HUES48 (cell line): ENCODE data around the gene ABCA7.

Experiments used
- H3K27ac ChIP-seq: one replicate; pipeline ENCODE4 v1.7.0; 2013; ENCODE audit warnings: low read depth, low read length, inconsistent platforms
- H3K27me3 ChIP-seq: 2 replicates; pipeline ENCODE4 v1.6.1; 2013; ENCODE audit warnings: mild to moderate bottlenecking, low read length; ENCODE audit not compliant: control insufficient read depth, insufficient read depth
- H3K36me3 ChIP-seq: 2 replicates; pipeline ENCODE4 v1.6.1; 2013; ENCODE audit warnings: low read length; ENCODE audit not compliant: control insufficient read depth, insufficient read depth
- H3K4me1 ChIP-seq: 2 replicates; pipeline ENCODE4 v1.6.1; 2013; ENCODE audit warnings: mild to moderate bottlenecking, low read length; ENCODE audit not compliant: control insufficient read depth, insufficient read depth
- H3K4me3 ChIP-seq: 2 replicates; pipeline ENCODE4 v1.5.1; 2013; ENCODE audit warnings: mild to moderate bottlenecking, low read depth, low read length
- H3K9ac ChIP-seq: 2 replicates; pipeline ENCODE4 v1.6.1; 2013; ENCODE audit warnings: mild to moderate bottlenecking, low read depth, low read length, moderate library complexity
- H3K9me3 ChIP-seq: 2 replicates; pipeline ENCODE4 v1.6.1; 2013; ENCODE audit warnings: low read length; ENCODE audit not compliant: control insufficient read depth, insufficient read depth

Gene ABCA7

GRCh38 chr19:1098177-1099051, 58.5 kb downstream of the ABCA7 start:
- no peaks in the 10 kb centered on the region for H3K9me3 ChIP-seq
- H3K36me3 ChIP-seq, result peaks cover 5% of the 10 kb centered on the region
- no peak overlapping the region for H3K4me3 ChIP-seq
- peaks cover 9% of the 10 kb centered on the region for H3K4me1 ChIP-seq
- H3K9ac ChIP-seq, result no peak overlapping the region
- no peaks in the 10 kb centered on the region for H3K27me3 ChIP-seq
- H3K27ac ChIP-seq, result no peak overlapping the region

DNA sequence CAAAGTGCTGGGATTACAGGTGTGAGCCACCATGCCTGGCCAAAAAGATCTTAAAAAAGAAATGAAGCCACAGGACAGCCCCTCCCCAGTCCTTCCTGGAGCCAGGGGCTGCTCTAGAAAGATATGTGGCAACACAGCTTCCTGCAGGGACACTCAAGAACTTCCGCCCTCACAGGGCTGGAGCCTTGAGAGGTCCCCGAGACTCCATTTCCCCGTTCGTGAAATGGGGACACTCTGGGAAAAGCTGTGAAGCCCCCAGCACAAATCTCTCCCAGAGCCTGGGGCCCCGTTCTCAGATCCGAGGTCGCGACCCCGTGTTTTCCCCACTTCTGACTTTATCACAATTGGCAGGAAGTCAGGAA, 61.4 kb downstream of the ABCA7 start:
- Histone ChIP-seq H3K27ac (peak overlapping the region; percentile 82), H3K9me3 (no peaks in the 10 kb centered on the region), H3K9ac (no peak overlapping the region), H3K4me1 (peaks cover 5% of the 10 kb centered on the region; the same call in 1 of the 2 replicates), H3K36me3 (peaks cover 7% of the 10 kb centered on the region), H3K4me3 (no peak overlapping the region), H3K27me3 (no peaks in the 10 kb centered on the region)

GRCh38 chr19:1102407-1103131, 62.7 kb downstream of the ABCA7 start:
- H3K4me1 ChIP-seq, result peaks cover 5% of the 10 kb centered on the region; the same call in 1 of the 2 replicates
- no peaks in the 10 kb centered on the region for H3K27me3 ChIP-seq
- peak overlapping the region; percentile 82 for H3K27ac ChIP-seq
- H3K9me3 ChIP-seq, result no peaks in the 10 kb centered on the region
- H3K4me3 ChIP-seq, result no peak overlapping the region
- H3K9ac ChIP-seq, result no peak overlapping the region
- peaks cover 19% of the 10 kb centered on the region for H3K36me3 ChIP-seq

- Histone ChIP-seq H3K4me3 (peak overlapping the region; percentile 25; the same call in 1 of the 2 replicates), H3K9ac (no peak overlapping the region), H3K4me1 (peaks cover 5% of the 10 kb centered on the region; the same call in 1 of the 2 replicates)
Measured at GRCh38 chr19:1103132-1103707, 63.3 kb downstream of the ABCA7 start.

GRCh38 chr19:1103708-1104310, 63.9 kb downstream of the ABCA7 start, which contains the start of gene GPX4:
GPX4 (plus strand) TSS chr19:1103994; CDS start chr19:1104044, 50 bp downstream.
- H3K27ac ChIP-seq, result peak within 1 kb of the TSS; percentile 95
- peak within 1 kb of the TSS; percentile 87 for H3K4me3 ChIP-seq
- H3K27me3 ChIP-seq, result no peaks in the 10 kb centered on the region
- H3K9ac ChIP-seq, result peak within 1 kb of the TSS; percentile 86
- H3K36me3 ChIP-seq, result peaks cover 23% of the 10 kb centered on the region
- H3K9me3 ChIP-seq, result no peaks in the 10 kb centered on the region
- H3K4me1 ChIP-seq, result peaks cover 5% of the 10 kb centered on the region; the same call in 1 of the 2 replicates

More at GRCh38 chr19:1103132-1103707, 63.3 kb downstream of the ABCA7 start:
- Histone ChIP-seq H3K36me3 (peaks cover 20% of the 10 kb centered on the region), H3K9me3 (no peaks in the 10 kb centered on the region), H3K27ac (peak overlapping the region; percentile 63), H3K27me3 (no peaks in the 10 kb centered on the region)

DNA sequence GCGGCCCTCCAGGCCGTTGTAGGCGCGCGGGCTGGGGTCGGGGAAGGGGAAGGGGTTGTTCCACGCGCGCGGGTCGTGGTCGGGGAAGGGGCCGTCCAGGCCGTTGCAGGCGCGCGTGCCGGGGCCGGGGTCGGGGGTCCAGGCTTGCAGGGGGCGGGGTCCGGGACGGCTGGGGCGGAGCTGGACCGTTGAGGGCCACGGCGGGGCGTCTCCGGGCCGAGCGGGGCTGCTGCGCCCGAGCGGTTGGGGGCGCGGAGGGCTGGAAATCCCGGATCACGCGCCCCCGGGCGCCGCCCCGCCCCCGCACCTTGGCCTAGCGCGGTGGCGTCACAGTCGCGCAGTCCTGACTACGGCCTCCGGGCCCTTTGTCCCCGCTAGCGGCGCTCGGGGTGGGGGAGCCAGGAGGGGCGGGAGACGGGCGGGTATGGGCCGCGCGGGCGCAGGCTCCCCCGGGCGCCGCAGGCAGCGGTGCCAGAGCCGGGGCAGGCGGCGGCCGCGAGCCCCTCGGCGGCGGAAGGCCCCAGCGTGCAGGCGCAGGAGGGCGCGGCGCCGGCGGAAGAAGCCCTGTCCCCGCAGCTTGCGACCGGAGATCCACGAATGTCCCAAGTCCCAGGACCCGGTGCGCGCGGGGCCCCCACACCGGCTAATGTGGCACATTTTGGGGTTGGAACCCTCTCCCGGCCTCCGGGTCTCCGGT, 64.6 kb downstream of the ABCA7 start:
- Histone ChIP-seq H3K4me3 (peak overlapping the region; percentile 87), H3K27ac (peak overlapping the region; percentile 95), H3K4me1 (peaks cover 5% of the 10 kb centered on the region; the same call in 1 of the 2 replicates), H3K27me3 (no peaks in the 10 kb centered on the region), H3K9me3 (no peaks in the 10 kb centered on the region), H3K9ac (peak overlapping the region; percentile 86), H3K36me3 (peaks cover 26% of the 10 kb centered on the region)

DNA sequence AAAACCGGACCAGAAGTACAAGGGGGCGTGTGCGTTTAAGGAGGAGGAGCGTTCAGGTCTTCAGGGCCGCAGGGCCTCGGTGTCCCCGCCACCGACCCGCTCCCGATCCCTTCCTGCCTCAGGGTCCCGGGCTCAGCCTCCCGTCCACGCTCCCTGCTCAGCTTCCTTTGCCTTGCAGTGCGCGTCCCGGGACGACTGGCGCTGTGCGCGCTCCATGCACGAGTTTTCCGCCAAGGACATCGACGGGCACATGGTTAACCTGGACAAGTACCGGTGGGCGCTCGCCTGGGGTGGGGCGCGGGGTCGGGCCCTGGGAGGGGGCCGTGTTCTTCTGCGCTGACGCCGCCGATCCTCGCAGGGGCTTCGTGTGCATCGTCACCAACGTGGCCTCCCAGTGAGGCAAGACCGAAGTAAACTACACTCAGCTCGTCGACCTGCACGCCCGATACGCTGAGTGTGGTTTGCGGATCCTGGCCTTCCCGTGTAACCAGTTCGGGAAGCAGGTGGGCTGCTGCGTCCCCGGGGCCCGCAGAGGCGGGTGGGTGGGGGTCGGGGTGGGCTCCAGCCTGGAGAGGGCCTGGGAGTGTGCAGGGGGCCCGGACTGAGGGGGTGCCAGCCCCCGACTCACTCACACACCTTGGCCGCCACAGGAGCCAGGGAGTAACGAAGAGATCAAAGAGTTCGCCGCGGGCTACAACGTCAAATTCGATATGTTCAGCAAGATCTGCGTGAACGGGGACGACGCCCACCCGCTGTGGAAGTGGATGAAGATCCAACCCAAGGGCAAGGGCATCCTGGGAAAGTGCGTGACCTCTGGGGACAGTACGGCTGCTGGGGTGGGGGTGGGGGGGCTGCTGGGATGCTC, 65.3 kb downstream of the ABCA7 start:
- peak overlapping the region; percentile 86 for H3K9ac ChIP-seq
- no peaks in the 10 kb centered on the region for H3K27me3 ChIP-seq
- peaks cover 28% of the 10 kb centered on the region for H3K36me3 ChIP-seq
- peak overlapping the region; percentile 95 for H3K27ac ChIP-seq
- no peaks in the 10 kb centered on the region for H3K9me3 ChIP-seq
- H3K4me1 ChIP-seq, result peaks cover 5% of the 10 kb centered on the region; the same call in 1 of the 2 replicates
- peak overlapping the region; percentile 87 for H3K4me3 ChIP-seq

- H3K36me3 ChIP-seq, result peaks cover 35% of the 10 kb centered on the region
- H3K9ac ChIP-seq, result no peak overlapping the region
- no peak overlapping the region for H3K4me3 ChIP-seq
- no peaks in the 10 kb centered on the region for H3K27me3 ChIP-seq
- H3K4me1 ChIP-seq, result peaks cover 5% of the 10 kb centered on the region; the same call in 1 of the 2 replicates
- no peaks in the 10 kb centered on the region for H3K9me3 ChIP-seq
- no peak overlapping the region for H3K27ac ChIP-seq
Measured at GRCh38 chr19:1105873-1106840, 66.2 kb downstream of the ABCA7 start.
